Putamen (tissue), 1 donor: ENCODE measurements around the gene CLDN24.
"Not testable (repeated sequence)": the region's sequence is repeated elsewhere in the genome, so short reads cannot be mapped to it uniquely, and the experiment has no call there.

Source experiments
- DNase-seq: peaks from one replicate; pipeline ENCODE4 v3.0.0-alpha.2; 2016; ENCODE audit warnings: low spot score

Gene CLDN24

GRCh38 chr4:183347146-183347545, 24.9 kb upstream of the CLDN24 start:
- no peak for DNase-seq

DNA sequence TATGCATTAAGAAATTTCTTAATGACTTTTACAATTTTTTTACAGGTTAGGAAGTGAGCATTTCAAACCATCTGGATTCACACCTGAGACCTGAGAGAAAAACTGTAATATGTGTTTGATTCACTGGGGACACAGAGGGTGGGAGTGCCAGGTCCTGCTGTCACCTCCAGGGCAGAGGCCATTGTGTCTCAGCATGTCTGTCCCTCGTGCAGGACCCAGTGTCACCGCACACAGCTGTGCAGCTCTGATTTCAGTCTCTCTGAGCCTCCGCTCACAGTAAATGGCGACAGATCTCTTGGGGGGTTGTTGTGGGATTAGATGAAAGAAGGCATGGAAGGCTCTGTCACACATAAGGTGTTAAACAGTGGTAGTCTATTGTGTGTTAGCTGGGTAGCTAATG, 23.0 kb upstream of the CLDN24 start:
- DNase-seq: no peak

- no peak for DNase-seq
Measured at GRCh38 chr4:183344523-183345255, 22.5 kb upstream of the CLDN24 start.

- no peak for DNase-seq
Measured at GRCh38 chr4:183343730-183344129, 21.5 kb upstream of the CLDN24 start.

- no peak for DNase-seq
Measured at GRCh38 chr4:183342541-183343533, 20.6 kb upstream of the CLDN24 start.

DNA sequence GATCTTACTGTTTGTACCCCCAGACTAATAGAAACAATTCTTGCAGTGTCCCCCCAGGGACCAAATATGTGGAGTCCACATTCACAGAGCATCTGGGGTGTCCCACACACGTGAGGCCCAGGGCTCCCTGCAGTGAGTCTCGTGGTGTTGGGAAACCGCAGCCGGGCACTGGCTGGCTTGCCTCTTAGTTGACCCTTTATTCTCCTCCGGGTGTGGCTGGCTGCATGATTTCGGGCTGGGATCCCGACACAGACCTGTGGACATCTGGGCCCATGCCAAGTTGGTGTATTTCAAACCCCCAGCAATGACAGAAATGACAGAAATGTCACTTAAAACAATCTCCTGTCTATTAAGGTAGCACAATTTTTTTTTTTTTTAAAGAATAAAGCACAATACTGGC, 15.6 kb upstream of the CLDN24 start:
- no peak for DNase-seq

DNA sequence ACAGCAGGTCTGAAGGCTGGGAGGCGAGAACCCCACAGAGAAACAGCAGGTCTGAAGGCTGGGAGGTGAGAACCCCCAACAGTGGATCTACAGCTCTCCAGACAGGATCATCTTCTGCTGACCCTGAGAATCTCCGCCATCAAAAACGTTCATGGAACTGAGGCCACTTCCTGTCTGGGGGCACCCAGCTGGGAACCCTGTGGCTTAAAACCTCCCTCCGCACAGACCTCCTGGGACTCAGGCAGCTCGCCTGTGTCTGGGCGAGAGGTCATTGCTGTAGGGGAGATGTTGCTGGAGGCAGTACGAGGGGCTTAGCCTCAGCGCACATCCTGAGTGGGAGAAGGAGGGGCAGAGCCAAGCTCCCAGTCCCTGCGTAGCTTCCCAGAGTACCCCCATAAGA, 15.1 kb upstream of the CLDN24 start:
- DNase-seq: no peak

GRCh38 chr4:183335369-183335940, 13.2 kb upstream of the CLDN24 start:
- DNase-seq: no peak

GRCh38 chr4:183333983-183334382, 11.8 kb upstream of the CLDN24 start:
- no peak for DNase-seq

DNA sequence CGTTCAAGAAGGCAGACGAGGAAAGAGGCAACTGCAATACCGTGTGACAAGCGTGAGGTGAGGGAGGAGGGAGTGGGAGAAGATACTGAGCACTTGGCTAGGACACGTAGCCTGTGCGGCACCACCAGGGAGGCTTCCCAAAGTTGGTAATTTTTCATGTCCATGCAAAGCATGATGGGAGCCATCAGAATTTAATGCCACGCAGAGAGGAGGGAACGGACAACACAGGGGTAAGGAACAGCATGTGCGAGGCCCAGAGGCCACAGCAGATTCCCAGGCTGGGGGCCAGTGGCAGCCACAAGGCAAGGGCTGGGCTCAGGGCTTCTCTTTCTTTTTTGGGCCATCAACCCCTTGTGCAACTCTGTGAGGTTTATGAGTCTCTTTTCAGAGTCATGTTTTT, 11.0 kb upstream of the CLDN24 start:
- no peak for DNase-seq

- no peak for DNase-seq
Measured at GRCh38 chr4:183332447-183332846, 10.2 kb upstream of the CLDN24 start.

DNA sequence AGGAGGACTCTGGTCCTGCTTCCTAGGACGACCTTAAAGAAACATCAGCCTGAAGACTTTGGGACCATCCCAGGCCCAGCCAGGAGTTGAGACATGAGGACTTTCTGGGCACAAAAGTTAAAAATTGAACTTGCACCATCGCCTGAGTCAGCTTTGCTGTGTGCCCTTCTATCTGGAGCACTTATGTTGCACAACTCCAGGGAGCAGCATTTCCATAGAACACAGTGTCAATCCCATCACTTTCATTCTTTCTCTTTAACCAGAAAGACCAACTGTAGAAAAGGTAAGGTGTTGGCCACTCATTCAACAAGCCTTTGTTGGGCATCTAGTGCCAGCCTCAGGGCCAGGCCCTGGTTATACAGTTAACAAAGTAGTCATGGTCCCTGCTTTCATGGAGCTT, 8.6 kb upstream of the CLDN24 start:
- DNase-seq: no peak

DNA sequence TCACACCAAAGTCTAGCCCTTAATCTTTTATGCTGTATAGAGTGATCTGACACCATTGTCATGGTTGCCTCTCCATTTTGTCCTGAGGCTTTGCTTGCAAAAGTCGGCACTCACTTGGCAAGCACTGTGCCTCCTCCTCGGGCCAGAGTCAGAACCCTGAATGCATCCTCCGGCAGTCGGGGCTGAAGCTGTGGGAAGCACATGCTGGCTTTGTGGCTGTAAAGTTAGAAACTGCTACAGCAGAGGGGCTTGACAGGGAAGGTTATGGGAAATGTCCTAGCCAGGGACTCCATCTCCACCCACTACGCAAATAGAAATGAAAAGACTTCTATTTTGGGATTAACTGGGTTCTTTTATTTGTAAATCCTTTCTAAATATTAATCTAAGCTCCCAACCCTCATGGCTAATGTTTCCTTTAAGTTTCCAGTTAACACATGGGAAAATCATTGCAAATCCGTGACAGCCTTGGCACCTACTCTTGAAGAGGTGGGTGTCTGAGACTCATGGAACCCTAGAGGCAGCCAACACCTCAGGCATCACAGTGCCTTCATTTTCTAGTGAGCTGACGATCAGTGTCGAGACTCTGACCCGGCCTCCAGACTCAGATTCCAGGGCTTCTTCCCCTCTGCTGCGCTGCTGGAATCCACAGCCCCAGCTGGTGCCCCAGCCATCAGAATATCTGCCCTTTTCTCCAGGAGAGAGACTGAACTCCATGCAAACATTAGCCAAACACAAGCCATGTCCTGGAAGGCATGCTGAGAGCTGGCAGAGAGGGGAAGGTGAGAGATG, 7.9 kb upstream of the CLDN24 start:
- no peak for DNase-seq

- no peak for DNase-seq
Measured at GRCh38 chr4:183329244-183329643, 7.0 kb upstream of the CLDN24 start.

- no peak for DNase-seq
Measured at GRCh38 chr4:183328832-183329231, 6.6 kb upstream of the CLDN24 start.

DNA sequence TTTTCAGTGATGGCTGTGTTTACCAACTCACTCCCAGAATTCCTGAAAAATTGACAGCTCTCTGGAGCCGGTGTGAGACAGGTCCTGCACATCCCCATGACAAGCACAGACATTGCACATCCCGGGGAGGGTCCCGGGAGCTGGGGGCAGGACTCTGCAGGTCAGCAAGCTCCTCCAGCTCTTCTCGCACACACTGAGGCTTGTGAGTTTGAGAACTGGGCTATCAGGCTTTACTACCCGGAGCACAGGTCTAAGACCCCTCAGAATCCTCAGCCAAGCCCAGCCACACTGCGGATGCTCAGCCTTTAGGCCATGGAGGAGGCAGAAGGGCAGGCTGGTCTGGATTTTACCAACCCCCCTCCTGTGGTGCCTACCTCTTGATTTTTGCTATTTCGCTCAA, 5.6 kb upstream of the CLDN24 start:
- no peak for DNase-seq

GRCh38 chr4:183326853-183327252, 4.6 kb upstream of the CLDN24 start:
- DNase-seq: no peak

DNA sequence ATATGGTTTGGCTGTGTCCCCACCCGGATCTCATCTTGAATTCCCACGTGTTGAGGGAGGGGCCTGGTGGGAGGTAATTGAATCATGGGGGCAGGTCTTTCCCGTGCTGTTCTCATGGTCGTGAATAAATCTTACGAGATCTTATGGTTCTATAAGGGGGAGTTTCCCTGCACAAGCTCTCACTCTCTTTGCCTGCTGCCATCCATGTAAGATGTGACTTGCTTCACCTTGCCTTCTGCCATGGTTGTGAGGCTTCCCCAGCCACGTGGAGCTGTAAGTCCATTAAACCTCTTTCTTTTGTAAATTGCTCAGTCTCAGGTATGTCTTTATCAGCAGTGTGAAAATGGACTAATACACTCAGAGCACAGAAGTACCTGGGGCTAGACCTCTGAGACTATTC, 4.2 kb upstream of the CLDN24 start:
- DNase-seq: not testable (repeated sequence)

DNA sequence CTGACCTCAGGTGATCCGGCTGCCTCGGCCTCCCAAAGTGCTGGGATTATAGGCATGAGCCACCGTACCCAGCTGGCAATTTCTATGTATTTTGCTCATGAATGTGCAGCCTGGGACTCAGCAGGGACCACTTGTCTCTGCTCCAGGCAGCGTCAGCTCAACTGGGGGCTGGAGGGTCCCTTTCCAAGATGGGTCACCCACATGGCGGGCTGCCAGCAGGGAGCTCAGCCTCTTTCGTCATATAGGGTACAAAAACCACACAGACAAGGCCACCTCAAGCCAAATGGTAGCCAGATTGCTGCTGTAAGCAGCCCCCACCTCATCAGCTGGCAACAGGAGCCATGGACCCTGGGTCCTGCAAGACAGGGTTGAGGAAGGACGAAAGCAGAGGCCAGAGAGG, 2.4 kb upstream of the CLDN24 start:
- no peak for DNase-seq

DNA sequence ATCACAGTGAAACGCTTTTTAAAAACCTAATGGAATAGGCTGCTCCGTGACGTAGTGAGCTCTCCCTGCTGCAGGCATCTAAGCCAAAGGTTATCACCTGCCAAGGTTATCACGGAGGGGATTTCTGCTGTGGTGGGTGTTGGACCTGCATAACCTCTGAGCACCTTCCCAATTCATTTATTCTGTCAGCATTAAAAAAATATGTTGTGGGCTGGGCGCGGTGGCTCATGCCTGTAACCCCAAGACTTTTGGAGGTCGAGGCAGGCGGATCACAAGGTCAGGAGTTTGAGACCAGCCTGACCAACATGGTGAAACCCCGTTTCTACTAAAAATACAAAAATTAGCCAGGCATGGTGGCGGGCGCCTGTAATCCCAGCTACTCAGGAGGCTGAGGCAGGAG, 1.8 kb upstream of the CLDN24 start:
- DNase-seq: not testable (repeated sequence)

- DNase-seq: no peak
Measured at GRCh38 chr4:183323295-183323694, 1.1 kb upstream of the CLDN24 start.

DNA sequence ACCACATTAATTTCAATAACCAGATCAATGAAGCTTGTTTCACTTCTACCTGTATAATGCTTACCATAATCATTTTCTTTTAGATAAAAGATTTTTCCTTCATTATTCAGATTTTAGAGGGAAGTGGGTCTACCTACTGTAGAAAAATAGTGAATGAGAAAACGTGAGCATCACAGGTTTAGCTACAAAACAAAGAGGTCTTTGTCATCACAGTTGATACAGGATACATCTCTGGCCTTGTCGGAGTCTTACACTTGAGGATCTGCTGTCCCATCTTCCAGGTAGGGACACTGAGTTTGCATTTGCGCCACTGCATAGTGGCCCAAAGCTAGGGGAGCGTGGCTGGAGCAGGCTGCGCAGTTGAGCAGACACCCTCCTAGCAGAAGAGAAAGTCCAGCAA, 710 bp downstream of the CLDN24 start:
- no peak for DNase-seq
